Stimulated activated CD4-positive, alpha-beta T cell treated with anti-CD3 and anti-CD28 coated beads, Interleukin-2, amount 100 ng/mL, for 4 hours (primary cell): Measurements from ENCODE around the gene ARMH3.
A peak's percentile ranks its signal among the peaks of the same experiment; 100 is the strongest.

Experiments
- DNase-seq: peaks from one replicate; pipeline ENCODE4 v3.0.0-alpha.2; 2020; ENCODE audit warnings: low read depth

Gene ARMH3

GRCh38 chr10:101830322-101831168, 225.4 kb downstream of the ARMH3 start:
- peak; percentile 94 for DNase-seq

DNA sequence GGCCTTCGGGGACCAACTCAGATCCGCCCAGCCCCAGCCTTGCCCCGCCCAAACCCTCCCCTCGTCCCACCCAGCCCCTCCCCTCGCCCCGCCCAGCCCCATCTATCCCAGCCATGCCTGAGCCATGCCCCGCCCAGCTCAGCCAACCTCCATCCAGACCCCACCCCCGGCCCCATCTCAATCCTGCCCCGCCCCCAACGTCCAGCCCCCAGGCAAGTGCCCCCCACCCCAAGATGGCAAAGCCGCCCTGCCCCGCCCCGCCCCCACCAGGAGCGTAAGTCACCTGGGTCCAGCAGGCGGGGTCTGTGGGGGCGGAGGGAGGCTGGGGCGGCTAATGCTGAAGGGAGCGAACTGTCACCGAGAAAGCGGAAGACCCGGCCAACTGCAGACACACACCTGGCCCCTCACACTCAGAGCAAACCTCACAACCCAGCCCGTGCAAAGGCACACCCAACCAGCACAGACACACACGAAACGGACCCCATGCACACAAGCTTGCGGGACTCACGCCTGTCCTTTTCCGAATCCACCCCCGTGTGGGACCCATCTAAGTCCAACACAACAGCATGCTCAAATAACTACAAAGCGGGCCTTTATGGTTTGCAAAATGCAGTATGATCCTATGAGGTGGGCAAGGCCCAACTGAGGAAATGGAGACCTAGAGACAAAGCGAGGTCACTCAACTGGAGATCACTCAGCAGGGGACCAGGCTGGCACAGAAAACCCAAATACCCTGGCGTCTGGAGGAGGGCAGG, 226.2 kb downstream of the ARMH3 start:
- peak; percentile 64 for DNase-seq

- DNase-seq, result no peak
Measured at GRCh38 chr10:101828766-101829551, 227.0 kb downstream of the ARMH3 start.

DNA sequence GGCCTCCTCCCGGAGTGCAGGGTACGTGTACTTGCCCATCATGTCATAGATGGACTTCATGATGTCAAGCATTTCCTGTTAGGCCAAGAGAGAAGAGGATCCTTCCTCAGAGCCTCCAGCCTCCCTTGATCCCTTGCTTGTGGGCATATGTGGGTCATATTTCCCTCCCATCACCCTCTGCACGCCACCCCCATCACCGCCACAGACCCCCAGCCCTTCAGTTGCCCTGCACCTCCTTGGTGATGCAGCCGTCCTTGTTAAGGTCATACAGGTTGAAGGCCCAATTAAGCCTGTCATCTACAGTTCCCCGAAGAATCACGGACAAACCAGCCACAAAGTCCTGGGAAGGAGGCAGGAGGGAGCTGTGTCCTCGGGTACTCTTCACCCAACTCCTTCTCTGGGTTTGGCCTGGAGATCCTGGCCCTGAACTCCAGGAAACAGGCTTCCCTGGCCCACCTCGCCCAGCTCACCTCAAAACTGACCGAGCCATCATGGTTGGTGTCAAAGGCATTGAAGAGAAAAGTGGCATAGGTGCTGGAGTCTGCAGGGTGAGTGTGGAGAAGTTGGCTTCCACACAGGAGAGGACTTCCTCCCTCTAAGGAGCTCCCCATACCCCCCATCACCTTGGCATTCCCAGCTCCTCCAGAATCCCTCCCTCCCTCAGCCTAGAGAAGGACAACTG, 227.9 kb downstream of the ARMH3 start:
- no peak for DNase-seq

DNA sequence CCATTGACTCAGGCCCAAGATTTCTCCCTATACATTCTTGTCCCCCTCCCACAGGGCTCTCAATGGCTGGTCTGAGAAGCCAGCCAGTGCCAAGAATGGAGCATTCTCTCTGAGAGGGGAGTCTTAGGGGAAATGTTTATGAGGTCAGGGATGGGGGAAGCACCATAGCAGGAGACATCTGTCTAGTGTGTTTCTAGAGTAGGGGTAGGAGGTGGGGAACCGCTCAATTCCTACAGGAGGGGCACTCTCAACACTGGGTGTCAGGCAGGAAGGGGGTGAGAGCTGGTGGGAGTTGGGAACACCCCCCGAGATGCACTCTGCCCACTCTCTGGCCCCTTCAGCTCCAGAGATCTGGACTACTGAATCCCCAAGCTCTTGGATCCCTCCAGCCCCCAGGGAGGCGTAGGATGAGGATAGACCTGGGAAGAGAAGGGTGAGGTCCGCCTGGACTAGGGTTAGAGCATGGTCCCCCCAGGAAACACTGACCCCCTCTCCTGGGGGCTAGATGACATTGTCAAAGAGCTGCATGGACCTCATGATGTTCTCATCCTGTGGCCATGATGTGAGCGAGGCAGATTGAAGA, 229.0 kb downstream of the ARMH3 start:
- no peak for DNase-seq

DNA sequence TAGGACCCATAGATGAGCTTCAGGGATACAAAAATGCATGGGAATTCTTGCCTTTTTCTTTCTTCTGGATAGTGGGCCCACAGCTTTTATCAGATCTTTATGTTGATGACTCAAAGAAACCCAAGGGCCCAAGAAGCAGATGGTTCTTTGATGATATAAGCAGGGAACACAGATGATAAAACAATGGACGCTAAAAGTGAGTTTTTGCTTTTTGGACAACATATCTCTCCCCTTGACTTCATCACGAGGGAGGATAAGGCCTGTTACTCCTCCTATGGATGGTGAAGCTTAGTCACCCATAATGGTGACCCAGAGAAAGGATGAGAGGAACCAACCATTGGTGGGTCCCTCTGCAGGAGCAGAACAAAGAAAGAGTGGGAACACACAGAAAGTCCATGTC, 231.2 kb downstream of the ARMH3 start:
- DNase-seq, result no peak

DNA sequence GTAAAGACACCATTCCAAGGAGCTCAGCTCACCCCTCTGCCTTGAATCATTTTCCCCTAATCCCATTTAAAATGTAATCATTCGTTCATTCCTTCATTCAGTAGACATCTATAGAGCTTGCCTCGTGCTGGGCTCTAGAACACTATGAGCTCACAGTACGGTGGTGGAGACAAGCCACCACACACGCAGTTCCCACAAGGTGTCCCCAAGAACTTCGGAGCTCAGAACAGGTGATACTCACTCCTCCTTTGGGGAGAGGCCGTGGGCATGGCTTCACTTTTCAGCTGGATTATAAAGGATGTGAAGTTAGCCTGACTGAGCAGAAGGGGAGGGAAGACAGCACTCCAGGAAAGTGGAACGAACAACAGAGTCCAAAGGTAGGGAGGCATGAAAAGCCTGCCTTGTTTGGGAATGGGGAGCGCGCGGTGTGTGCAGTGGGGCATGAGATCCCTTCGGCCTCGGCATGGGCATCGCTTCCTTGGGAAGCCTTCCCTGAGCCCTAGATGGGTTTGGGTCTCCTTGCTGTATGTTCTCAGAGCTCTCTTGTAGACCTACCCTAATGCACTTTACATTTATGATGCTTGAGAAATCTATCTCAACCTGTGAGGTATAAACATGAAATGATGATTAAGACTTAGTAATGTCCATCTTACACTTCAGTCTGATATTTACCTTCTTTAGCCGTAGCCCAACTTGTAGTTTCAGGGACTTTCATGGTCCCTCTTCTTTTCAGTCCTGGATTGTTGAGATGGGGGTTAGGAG, 236.9 kb downstream of the ARMH3 start:
- DNase-seq, result no peak

- peak; percentile 97 for DNase-seq
Measured at GRCh38 chr10:101818119-101818871, 237.7 kb downstream of the ARMH3 start, which contains the start of gene OGA. Gene OGA, minus strand, starts transcription at chr10:101818444. Its CDS starts 422 bp downstream, at chr10:101818022.

DNA sequence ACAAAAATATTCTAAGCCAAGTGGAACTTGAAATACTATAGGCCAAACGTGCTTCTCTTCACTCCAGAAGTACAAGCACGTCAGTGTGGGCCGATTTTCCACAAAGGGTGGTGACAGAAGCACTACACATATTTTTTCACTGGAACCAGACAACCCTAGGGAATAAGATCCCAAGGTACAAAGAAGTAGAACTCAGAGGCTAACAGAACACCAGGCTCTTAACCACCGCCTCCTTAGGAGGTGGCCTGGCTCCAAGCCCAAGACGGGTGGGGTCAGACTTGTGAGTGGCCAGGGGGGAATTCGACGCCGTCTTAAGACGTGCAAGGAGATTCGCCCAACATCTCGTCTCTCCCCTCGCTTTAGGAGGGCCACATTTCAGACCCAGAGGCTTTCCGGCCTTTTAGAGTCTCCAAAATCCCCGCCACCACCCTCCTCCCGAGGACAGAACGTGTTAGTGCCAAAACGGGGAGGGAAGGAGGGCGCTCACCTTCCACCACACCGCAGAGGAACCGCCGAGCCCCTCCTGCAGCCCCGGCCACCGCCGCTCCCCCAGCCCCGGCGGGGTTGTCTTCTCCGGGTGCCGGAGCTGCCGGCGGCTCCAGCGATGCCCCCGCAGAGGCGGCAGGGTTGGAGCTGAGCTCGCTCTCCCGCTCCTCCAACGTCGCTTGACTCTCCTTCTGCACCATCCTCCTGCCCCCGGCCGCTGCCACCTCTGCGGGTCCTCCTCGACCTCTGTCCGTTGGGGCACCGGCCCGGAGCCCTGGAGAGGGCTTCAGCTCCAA, 238.4 kb downstream of the ARMH3 start:
- DNase-seq, result no peak

- no peak for DNase-seq
Measured at GRCh38 chr10:101816913-101817336, 239.0 kb downstream of the ARMH3 start.

DNA sequence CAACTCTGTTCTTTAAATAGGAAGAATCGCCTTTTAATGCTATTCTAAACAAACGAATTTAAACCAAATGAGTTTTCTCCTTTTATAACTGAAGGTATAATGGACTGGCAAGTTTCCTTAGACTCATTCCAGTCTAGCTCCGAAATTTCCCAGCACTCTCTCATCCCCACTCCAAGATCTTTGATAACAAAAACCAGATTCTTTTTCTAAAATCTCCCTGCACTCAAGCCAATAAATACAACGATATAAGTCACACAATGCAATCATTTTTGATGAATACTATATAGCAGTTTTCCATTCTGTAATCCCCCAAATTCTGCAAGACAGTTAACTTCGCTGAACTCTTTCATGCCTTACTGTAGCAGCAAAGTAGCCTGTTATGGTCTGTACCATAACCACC, 239.6 kb downstream of the ARMH3 start:
- DNase-seq, result no peak

GRCh38 chr10:101814466-101815071, 241.4 kb downstream of the ARMH3 start:
- DNase-seq, result no peak

DNA sequence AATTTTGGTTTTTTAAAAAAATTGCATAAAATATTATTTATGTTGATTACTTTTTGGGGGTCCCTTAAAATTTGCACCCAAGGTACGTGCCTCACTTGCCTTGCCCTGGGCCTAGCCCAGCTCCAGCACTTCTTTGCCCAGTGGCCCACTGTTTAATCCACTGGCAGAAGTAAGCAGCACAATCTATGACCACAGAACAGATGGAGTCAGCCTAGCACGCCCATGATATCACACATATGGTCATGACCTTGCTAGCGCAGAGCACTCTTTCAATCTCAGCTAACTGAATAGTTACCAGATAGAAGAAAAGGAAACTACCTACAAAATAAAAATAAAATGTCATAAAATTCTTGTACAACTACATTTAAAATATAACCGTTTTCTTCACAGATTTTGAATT, 243.4 kb downstream of the ARMH3 start:
- no peak for DNase-seq

DNA sequence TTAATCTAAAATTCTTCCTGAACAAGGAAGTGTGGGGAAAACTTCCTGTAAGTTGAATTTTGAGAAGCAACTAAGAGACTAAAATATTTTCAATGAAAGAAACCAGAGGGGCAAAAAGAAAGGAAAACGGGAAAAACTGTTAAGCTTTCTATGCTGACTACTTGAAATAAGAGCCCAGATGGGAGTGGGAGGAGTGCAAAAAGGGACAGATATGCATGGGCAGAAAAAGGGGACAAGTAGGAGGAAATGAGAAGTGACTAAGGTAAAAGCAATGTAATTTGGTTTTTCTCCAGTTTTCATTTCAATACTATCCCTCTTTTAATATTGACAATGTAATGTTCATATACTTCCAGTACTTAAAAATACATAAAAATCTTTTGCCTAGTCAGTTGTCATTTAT, 248.8 kb downstream of the ARMH3 start:
- no peak for DNase-seq

GRCh38 chr10:101803511-101803910, 252.5 kb downstream of the ARMH3 start:
- DNase-seq, result no peak

GRCh38 chr10:101797403-101798059, 258.4 kb downstream of the ARMH3 start:
- DNase-seq, result no peak
